ENCODE results near the gene CHMP4B.

GRCh38 chr20:33843854-33844253 is 32.7 kb downstream of the CHMP4B start:
- TF ChIP-seq POLR2AphosphoS5 (IDR thresholded peaks at IDR 0.05) (no peak), CTCF (IDR thresholded peaks at IDR 0.05) (no peak), POLR2A (IDR thresholded peaks at IDR 0.05) (no peak)
